Activated CD4-positive, alpha-beta T cell treated with anti-CD3 and anti-CD28 coated beads for 4 hours (primary cell): ENCODE data around the gene ADAM30.

Source experiments
- DNase-seq, 2 donors: peaks; one replicate each; pipeline ENCODE4 v3.0.0-alpha.2; 2020

The ADAM30 gene

DNA sequence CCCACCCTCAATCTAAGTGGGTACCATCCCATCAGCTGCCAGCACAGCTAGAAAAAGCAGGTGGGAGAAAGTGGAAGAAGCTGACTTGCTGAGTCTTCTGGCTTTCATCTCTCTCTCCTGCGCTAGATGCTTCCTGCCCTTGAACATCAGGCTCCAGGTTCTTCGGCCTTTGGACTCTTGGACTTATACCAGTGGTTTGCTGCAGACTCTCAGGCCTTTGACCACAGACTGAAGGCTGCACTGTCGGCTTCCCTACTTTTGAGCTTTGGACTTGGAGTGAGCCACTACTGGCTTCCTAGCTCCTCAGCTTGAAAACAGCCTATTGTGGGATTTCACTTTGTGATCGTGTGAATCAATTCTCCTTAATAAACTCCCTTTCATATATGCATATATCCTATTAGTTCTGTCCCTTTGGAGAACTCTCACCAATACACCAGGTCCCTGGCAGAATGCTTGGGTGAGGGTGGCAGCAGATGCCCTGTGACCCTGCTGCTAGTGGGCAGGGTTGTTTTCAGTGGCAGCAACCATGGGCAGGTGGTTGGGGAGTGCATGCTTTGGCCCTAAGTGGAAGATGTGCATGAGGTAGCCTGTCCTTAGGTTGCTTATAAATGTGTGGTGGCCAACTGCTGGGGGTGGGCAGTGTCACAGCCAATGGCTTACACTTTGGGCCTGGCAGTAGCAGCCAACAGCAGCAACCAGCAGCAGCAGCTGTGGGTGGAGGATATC lies 10.8 kb upstream of the ADAM30 start:
- no peak for DNase-seq

DNA sequence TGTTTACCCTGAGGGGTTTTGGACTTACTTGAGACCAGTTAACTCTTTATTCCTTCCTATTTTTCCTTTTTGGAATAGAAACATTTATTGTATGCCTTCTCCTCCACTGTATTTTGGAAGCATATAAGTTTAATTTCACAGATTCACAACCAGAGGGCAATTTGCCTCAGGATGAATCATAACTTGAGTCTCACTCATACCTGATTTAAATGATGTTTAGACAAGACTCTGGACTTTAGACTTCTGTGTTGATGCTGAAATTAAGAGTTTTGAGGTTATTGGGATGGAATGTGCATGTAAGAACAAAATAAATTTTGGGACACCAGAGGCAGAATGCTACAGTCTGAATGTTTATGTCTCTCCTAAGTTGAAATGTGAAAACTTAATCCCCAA lies 7.1 kb upstream of the ADAM30 start:
- DNase-seq = no peak

DNA sequence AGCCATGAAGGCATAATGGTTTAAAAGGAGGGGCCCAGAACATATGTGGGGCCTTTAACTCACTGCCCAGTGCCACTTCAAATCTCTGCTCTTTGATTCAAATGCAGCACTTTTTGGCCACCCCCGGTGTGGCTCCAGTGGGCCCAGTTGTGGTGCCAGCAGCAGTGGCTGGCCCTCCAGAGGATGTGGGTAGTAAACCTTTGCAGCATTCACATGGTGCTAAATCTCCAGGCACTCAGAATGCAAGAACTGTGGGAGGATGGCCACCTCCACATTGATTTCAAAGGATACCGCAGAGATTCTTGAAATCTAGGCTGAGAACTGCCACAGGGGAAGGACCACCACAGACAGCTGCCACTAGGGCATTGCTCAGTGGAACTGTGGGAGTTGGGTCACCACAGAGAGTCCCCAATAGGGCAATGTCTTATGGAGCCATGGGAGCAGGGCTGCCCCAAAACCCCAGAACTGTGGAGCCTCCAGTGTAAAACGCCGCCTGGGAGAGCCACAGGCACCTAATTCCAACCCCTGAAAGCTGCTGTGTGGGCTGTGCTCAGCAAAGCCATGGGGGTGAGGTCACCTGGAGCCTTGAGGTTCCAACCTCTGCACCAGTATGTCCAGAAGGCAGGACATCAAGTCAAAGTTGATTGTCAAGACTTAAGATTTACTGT lies 6.6 kb upstream of the ADAM30 start:
- DNase-seq = no peak

DNA sequence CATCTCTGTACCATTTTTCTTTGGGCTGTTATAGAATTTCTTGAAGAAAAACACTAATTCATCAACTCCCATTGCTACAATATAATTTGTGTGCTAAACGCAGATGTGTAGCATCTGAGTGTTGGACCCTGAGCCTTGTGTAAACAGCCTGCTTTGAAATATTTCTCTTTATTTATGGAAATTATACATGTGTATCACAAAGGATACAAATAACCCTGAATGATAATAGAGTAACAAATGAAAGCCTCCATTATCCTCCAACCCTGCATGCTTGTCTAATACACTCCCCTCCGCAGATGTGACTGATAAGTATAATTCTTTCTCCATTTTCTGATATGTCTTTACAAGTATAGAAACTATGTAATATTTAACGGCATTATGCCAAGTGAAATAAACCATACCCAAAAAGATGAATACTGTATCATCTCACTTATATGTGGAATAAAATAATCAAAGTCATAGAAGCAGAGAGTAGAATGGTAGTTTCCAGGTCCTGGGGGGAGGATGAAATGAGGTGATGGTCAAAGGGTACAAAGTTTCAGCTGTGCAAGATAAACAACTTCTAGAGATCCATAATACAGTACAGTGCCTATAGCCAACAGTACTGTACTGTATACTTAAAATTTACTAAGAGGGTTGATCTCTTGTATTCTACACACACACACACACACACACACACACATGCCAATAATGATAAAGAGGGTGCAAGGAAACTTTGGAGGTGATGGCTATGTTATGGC lies 2.8 kb upstream of the ADAM30 start:
- no peak for DNase-seq

DNA sequence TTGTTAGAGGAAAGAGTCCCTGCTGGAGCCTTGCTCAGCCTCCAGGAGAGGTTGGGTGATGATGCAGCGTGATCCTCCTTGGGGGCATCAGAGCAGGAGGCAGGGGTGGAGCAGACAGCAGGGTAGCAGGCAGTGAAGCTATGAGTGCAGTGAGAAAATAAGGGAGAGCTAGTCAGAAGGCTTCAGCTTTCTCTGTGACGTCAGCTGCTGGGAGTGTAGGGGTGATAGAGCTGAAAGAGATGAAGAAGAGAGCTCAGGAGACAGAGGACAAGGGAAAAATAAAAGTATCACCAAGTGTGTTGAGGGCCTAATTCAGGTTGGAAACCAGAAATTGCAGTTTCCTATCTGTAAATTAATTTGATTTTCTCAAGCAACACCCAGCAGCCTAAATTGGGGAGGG lies 2.2 kb upstream of the ADAM30 start:
- no peak for DNase-seq

DNA sequence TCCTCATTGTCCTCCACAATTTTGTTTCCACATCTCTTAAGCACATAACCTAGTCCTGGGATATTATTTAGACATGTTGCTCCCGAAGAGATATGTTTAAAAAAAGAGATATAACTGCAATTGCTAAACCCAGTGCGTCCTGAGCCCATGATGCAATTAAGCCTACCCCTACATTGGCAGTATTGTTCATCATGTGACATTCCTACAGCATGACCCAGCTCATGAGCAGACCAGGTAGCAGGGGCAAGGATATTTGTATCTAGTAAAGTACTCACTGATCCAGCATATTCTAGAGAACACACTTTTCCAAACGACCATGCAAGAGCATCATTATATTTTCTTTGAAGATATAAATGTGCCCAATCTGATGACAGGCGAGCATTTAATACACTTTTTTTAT lies 1.2 kb downstream of the ADAM30 start:
- no peak for DNase-seq

DNA sequence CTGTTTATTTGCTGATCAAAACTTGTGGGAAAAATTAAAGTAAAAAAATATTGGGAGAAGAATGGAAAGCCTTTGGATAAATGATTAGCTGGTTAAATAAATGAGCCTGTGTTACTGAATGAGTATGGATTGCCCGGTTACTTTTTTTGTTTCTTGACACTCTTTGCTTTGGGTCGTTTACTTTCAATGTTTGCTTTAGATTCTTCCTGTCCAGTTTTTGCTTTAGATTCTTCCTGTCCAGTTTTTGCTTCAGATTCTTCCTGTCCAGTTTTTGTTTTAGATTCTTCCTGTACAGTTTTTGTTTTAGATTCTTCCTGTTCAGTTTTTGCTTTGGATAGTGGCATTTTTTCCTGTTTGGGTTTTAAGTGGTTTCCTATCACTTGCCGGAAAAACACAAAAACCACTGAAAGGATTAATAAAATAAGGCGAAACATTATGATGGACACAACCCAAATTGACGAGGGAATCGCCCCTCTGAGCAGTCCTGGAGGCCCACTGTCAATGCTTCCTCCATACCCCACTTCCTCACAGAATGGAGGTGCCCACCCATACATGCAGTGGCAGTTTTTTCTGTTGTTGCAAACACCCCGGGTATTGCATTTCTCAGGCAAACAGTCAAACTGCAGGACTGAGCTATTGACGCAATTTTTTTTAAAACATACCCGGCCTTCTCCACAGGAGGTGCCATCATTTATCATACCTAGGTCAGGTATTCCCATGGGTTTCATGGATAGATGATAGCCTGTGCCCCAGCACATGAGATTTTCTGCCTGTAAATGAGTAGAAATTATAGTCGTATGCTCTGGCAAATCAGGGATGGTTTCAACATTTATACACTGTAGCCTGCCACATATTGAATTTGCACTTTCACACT lies 2.3 kb downstream of the ADAM30 start:
- no peak for DNase-seq

DNA sequence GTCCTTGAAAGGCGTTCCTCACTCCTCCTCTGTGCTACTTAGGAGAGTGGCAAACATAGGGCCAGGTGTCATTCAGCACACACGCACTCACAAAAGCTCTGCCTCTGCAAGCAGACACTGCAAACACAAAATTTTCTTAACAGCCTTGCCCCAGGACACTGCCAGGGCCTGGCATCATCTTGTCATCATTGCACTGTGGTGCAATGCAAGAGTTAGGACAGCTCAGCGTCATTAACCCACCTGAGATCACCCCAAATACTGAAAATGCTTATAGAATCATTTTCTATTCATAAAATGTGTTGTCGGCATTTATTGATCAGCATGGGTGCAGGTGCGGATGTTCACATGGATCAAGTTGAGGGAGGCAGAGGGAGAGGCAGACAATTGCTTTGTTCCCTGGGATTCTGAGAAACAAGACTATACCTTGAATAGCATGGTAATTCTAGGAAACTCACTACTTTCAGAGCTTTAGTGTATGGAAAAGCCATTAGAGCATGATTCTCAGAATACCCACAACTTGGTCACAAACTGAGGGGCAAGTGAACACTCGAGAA lies 3.0 kb downstream of the ADAM30 start:
- DNase-seq = no peak

DNA sequence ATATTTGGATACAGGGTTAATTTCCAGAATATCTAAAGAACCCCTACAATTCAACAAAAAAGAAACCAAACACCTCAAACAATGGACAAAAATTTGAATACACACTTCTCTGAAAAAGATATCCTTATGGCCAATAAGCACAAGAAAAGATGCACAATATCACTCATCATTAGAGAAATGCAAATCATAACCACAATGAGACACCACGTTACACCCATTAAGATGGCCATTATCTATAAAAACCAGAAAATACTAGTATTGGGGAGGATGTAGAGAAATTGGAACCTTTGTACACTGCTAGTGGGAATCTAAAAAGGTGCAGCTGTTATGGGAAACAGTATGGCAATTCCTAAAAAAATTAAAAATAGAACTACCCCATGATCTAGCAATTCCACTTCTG lies 4.9 kb downstream of the ADAM30 start:
- no peak for DNase-seq

DNA sequence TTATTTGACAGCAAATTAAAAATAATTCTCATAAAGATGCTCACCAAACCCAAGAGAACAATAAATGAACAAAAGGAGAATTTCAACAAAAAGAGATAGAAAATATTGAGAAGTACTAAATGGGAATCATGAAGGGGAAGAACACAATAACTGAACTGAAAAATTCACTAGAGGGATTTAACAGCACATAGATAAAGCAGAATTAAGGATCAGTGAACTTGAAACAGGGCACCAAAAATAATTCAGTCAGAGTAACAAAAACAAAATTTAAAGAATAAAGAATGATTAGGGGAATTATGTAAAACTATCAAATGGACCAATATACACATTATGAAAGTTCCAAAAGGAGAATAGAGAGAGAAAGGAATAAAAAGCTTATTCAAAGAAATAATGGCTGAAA lies 7.8 kb downstream of the ADAM30 start:
- DNase-seq = no peak

DNA sequence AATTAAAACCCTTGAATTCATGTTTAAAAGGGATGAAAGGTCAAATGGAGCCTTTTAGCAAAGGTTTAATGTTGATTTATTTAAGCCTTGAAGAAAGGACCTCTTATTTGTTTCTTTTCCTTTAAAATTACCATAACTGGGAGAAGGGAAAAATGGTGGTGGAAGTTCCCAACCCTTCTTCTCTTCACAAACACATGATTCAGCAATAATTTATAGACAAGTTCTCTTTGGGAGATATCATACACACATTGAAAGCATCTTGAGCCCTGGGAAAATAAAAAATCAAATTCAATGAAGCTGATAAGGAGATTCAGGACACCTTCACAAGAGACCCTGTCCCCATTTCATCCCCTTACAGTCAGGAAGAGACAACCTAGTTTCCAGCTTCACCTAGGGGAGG lies 8.9 kb downstream of the ADAM30 start:
- DNase-seq = no peak

DNA sequence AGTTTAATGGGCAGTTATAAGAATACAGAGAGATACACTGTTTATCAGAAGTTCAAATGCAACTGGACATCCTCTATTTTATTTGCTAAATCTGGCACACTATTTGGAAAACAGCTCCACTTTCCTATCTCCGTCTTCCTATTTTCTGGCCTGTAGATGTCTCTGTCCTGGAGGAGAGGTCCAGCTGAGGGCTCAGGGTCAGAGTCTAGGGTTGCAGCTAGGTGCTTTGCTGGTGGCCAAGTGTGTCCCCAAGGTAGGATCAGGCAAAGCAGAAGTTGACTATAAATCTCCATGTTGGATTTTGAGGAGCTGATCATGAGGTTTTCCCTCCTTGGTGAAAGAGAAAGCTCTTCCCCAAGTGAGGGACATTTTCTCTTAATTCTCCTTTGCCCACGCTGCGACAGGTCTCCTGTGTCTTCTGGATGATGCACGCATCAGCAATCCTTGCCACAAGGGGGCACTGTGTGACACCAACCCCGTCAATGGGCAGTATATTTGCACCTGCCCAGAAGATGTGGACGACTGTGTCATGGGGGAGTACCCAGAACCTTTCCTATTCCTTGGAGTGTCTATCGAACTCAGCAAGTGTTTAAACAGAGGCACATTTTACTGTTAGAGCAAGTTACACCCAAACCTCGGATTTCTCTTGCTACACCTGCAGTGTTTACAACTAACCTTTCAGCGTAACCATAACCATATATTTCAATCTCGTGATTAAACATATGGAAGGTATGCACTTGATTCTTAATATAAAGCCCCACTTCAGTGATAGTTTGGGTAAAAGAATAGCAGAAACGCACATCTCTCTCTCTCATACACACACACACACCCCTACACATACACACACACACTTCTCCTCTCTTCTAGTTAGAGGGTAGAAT lies 10.2 kb downstream of the ADAM30 start:
- peak; percentile 39 to 44 for DNase-seq

DNA sequence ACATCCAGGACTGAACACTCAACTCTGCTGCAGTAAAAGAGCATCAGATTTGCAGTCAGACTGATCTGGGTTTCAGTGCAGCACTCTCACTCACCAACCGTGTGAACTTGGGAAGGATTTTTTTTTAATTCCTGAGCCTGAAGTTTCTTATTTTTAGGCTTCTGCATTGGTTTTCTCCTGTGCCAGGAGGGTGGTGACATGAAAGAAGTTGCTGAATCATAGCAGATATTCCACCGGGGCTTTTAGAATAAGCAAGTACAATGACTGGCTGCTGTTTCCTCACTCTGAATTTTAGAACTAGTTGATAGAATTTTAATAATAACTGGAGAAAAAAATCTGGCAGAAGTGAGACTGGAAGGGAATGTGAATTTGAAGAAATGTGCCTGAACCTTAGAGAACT lies 11.6 kb downstream of the ADAM30 start:
- no peak for DNase-seq

DNA sequence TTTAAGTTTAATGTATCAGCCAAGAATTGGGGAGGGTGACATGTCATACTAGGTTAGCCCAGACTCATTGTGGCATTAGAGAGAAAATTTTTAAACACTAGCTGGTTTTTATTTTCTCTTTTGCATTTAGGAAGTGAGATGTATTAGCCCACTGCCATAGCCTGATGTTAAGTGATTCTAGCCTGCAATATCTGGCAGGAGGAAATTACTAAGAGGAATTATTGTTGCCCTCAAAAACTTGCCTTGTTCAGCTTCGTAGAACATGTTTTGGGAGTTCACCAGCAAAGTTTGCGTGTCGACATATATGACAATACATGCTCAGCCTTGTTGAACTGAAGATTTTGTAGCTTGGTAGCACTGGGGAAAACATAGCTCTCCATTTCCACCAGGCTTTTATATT lies 12.5 kb downstream of the ADAM30 start:
- DNase-seq = no peak

DNA sequence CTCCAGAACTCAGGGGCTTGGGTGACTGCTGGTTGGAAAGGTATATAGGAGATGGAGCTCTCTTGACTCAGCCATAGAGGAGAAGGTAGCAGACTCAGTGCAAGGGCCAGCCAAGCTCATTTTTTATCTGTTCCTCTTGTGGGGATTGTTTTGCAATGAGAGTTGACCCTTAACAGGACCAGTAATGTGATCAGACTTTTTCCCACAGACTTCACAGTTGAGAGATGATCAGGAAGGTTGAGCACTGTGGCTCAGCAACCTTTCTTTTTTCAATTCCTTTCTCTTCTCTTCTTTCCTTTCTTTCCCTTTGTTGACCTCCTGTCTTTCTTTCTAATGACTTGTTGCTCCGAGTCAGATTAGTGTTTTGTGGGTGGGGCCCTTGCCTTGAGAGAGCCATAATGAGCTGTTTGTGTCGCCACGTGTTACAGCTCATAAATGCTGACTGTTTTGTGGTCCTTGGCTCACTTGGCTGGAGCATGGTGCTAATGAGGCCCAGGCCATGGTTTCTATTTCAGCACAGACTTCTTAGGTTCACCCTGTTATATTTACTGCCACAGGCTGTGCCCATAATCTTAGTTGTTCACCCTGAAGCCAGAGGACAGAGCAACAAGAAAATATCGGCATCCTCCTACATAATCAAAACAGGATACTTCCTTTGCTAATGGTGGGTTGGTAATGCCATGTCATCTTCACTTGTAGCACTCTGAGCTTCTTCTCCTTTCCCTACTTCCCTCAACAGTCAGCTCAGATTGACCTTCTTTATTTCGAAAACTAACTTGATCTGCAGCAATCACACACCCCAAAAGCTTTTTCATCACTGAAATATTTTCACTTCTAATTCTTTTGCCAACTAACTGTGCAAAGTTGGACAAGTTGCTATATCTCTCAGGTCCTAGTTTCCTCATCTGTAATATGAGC lies 13.9 kb downstream of the ADAM30 start:
- no peak for DNase-seq

DNA sequence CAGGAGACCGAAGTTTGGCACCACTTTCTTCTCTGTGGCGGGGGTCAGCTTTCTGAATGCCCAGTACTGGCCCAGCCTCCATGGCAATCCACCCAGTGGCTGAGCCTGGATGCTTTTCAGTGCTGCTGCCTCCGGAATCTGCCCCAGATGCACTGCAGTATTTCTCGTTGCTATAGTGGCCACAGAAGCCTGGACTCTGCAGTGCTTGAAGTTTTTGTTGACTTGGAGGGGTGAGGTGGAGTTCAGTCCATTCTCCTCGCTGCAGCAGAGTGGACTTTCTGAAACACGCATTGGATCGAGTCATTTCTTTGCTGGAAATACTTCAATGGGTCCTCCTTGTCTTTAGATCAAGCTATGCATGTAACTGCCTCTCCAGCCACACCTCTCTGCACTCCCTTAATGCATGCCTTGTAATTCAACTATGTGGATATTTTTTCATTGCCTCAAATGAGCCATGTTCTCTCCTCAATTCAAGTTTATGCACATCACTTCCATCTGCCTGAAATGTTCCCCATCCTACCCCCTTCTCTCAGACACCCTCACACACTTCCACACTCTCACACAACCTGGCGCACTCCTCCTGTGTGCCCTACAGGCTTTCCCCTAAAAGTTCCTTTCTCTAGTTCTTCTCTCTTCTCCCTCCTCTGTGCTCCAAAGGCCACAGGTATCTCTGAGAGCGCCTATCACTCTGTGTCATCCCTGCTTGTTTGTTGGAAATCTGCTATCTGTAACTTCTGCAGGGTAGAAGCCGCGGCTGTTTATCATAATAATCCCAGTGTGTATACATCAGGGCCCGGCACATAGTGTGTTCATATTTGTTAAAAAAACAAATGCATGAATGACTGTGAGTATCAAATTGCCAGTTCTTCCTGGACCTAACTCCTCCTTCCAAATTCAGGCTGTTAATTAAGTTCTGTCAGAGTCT lies 16.5 kb downstream of the ADAM30 start:
- DNase-seq = no peak

DNA sequence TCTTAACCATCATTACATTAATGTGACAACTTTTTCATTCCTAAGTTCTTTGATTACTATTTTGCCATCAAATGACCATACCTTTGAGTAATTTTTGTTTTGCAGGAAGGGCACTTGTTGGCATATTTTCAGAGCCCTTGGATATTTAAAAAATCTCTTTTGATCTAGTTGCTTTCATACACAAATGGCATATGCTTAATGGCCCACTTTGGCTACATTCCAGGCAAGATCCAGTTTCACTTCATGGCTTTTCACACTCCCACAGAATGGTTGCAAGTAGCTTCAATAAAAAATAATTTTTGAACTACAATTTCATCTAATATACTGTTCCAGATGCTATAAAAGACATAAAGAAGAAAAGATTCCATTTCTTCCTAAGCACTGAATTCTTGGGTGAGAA lies 18.1 kb downstream of the ADAM30 start:
- no peak for DNase-seq

DNA sequence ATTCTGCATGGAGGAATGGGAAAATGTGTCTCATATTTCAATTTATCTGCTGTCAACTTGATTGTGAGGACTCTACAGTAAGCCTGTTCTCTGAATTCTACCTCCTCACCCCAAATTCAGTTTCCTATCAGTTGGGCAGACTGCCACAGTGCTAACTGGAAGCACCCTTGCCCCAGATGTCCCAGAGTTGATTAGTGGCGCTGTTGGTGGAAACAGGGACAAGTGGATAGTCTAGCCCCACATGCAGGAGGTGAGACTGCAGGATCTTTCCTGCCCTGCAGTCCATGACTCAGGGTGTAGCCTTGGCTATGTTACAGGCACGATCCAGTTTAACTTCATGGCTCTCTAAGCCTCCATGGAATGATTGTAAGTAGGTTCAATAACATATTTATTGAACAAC lies 22.1 kb downstream of the ADAM30 start:
- no peak for DNase-seq
